Measurements from ENCODE around the gene RABEP1.

- TF ChIP-seq CTCF (IDR thresholded peaks at IDR 0.05) (no peak), ZFX (IDR thresholded peaks at IDR 0.05; ENCODE audit: borderline replicate concordance) (no peak)
Measured at GRCh38 chr17:5286846-5287245, 4.8 kb downstream of the RABEP1 start.
